GM19193 (cell line): Measurements from ENCODE around the gene POLE.

Source experiments
- POLR2A ChIP-seq: IDR thresholded peaks from 4 replicates; pipeline ENCODE4 v1.6.1; 2011; ENCODE audit not compliant: insufficient read depth, insufficient read length; ENCODE audit errors: extremely low read depth

Gene POLE

DNA sequence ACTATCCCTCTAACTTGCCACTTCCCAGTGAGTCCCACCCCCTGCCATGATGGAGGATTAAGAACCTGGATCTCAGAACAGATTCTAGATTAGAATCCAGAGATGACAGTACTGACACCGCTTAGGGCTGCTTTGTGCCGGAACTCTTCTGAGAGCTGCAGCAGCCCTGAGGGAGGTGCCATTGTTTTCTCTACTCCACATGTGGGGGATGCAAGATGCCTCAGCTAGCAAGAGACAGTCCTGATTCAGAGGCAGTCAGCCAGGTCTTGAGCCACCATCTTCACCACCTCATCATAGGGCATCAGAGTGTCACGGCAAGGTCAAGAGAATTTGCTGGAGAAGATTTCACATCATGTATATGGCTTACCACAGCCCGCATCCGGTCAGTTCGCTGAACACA lies 20.1 kb upstream of the POLE start:
- no peak for TF ChIP-seq POLR2A

DNA sequence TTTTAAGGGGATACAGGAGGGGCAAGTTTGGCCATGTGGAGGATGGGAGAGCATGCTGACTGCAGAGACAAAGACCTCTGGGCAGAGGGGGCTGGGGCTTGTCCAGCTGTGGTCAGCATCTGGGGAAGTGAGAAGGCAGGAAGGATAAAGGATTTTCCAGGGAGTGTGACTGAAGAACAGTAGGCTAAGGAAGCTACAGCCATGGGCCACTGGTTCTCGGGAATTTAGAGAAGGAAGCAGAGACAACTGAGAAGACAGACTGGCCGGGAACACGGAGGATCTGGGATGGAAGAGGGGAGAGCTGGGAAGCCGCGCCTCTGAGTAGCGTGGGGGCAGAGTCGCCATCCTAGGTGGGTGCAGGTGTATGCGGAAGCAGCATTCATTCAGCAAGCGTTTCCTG lies 16.5 kb upstream of the POLE start:
- no peak for TF ChIP-seq POLR2A

DNA sequence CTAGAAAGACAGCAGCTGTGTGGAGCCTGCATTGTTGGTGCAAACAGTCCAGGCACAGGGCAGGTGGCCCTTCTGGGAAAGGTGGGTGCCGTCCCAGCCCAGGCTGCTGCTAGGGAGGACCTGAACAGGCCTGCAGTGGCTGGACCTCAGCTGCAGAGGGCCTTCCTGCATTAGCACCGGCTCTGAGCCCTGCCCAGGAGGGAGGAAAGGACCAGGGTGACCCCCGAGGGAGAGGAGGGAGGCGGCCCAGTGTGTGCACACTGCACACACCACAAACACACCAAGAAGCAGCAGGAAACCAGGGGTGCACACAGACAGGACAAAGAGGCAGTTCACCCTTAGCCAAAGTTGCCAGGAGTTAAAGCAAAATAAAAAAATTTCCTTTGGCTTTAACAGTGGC lies 15.5 kb upstream of the POLE start:
- TF ChIP-seq POLR2A: no peak

DNA sequence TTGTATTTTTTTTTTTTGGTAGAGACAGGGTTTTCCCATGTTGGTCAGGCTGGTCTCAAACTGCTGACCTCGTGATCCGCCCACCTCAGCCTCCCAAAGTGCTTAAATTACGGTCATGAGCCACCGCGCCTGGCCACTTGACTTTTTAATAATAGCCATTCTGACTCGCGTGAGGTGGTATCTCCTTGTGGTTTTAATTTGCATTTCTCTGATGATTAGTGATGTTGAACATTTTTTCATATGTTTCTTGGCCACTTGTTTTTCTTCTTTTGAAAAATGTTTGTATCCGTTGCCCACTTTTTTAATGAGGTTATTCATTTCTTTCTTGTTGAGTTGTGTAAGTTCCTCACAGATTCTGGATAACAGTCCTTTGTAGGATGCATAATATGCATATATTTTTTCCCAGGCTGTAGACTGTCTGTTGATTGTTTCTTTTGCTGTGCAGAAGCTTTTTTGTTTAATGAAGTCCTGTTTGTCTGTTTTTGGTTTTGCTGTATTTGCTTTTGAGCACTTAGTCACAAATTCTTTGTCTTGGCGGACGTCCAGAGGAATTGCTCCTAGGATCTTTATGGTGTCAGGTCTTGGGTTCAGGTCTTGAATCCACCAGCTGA lies 13.2 kb upstream of the POLE start:
- no peak for TF ChIP-seq POLR2A

DNA sequence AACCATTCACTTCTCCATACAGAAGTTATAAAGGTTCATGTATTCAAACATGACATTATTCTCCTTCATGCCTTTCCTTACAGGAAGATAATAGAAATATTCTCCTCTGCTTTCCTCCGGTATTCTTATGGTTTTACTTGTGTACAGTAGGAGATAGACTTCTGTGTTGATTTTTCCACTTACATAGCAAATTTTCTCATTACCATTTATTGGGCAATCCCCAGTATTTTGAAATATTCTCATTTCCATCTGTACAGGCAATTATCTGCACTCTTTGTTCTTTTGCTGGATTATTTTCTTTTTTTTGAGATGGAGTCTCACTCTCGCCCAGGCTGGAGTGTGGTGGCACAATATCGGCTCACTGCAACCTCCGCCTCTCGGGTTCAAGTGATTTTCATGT lies 11.2 kb upstream of the POLE start:
- no peak for TF ChIP-seq POLR2A

DNA sequence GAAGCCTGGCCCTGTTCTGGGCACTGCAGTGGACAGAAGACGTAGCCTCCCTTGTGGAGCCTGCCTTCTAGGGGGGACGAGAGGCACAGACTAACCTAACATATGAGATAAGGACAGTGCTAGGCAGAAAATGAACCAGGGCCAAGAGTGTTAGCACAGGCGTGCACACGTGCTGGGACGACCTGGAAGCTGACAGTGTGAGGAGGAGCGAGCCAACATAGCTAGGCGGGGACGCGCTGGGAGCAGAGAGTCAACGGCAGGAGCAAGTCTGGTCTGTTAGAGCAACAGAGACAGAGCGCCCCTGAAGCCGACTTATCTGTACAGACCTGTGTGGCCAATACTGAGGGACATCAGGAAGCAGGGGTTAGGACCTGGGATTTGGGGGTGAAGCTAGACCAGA lies 8.3 kb upstream of the POLE start:
- TF ChIP-seq POLR2A: no peak

DNA sequence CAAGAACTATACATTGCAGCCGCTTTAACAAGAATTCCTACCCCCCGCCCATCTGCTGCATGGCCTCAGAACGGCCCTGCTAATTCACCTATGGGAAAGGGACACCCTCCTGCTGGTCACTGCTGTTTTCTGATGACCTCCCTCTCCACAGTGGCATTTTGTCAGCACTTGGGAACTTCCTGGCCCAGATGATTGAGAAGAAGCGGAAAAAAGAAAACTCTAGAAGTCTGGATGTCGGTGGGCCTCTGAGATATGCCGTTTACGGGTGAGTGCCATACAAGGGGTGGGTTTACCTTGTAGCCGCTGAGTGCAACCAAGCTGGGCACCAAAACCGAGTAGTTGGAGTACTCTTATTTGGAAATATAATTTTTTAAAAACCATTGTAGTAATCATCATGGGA lies 3.0 kb upstream of the POLE start:
- TF ChIP-seq POLR2A: no peak

DNA sequence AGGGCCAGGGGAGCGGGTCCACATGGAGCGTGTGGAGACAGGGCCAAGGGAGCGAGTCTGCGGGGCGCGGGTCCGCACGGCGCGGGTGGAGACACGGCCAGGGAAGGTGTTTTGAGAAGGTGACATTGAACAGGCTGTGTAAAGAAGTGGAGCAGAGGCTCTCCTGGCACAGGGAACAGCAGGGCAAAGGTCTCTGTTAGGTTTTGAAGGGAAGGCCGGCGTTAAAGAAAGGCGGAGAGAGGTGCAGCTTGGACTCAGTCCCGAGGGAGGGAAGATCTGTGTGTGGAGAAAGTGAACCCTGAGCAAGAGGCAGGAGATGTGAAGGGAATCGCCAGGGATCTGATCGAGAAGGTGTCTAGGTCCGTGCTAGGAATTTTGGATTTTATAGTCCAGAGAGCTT lies 2.1 kb upstream of the POLE start:
- no peak for TF ChIP-seq POLR2A

DNA sequence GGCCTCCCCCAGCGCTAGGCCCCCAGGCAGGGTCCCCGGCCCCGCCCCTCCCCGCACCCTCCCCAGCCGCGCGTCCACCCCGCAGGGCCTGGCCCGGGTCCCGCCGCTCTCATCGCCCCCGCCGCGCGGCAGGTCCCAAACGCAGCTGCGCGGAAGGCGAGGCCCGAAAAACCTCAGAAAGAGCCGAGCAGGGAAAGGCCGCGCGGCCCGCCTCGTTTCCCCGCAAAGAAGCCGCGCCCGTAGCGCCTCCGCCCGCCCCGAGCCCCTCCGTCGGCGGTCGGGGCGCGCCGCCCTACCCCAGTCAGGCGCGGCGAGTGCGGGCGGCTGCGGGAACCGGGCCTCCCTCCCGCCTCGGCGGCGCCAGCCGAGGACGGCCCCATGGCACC lies 324 bp downstream of the POLE start:
- no peak for TF ChIP-seq POLR2A

DNA sequence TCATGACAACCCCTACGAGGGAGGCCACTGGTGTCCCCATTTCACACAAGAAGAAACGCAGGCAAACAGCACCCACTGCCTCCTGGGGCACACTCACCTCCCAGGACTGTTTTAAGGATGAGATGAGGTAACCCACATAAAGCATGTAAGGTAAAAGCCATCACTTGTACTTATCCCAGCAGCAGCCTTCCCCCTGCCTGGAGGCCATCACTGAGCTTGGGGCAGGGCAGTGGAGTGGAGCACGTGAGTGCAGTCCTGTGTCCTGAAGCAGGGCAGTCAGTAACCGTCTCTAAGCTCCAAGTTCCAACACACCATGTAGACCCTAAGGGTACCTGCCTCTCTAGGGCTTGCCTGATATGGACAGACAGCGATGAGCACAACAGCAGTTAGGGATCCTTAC lies 1.7 kb downstream of the POLE start:
- TF ChIP-seq POLR2A: no peak

DNA sequence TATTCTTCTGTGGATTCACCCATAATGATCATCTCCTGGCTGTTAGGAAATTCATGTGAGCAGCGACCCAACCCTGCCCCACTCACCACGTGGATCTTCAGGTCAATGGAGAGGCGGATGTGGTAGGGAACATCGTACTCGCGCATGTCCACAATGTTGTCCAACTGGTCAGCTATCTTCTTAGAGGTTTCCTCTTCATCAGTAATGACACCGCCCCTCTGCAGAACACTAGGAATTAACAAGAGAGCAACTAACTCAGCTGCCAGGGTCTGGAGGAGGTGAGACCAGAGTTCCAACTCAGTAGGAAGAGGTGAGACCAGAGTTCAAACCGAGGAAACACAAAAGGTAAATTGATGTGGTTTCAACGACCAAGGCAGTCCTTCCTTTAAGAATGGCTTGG lies 9.7 kb downstream of the POLE start:
- no peak for TF ChIP-seq POLR2A

DNA sequence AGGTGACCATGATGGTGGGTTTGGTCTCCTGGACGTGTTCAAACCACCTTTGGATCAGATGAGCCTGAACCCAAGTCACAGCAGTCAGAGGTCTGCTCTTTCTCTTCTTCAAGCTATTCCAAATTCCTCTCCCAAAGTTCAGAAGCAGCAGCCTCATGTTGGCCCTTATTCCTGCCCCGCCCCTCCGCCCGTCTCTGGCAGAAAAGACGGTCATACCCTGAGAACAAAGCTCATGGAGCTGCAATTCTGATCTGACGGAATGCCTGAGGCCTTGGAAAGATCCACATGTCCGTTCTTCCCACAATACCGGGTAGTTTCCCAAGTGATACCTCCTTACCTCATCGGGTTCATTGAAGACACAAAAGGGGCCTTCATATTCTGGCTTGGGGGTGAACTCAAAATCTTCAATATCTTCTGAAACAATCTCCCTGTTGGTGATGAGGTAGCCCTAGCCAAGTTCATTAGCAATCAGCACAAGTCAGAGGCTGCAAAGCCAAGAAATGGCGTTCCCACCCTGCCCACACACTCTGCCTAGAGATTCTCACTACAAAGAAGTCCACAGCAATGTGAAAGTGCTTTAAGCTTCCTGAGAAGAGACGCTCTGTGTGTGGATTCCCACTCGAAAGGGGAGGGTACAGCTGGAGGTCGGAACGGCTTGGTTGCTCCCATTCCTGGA lies 11.2 kb downstream of the POLE start:
- no peak for TF ChIP-seq POLR2A

DNA sequence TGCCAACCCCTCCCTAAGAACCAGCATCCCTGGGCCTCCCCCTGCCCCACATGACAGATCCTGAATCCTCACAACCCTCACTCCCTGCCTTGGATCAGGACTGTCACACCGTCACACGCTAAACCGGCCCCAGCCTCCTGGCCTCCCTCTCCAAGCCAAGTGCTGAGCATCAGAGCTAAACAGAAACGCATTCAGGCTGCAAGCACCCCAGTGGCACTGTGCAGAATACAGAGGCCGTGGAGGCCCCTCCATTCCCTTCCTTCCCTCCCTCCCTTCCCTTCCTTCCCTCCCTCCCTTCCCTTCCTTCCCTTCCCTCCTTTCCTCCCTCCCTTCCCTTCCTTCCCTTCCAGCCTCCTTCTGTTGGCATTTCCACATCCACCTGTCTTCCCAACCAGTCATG lies 12.6 kb downstream of the POLE start:
- no peak for TF ChIP-seq POLR2A

DNA sequence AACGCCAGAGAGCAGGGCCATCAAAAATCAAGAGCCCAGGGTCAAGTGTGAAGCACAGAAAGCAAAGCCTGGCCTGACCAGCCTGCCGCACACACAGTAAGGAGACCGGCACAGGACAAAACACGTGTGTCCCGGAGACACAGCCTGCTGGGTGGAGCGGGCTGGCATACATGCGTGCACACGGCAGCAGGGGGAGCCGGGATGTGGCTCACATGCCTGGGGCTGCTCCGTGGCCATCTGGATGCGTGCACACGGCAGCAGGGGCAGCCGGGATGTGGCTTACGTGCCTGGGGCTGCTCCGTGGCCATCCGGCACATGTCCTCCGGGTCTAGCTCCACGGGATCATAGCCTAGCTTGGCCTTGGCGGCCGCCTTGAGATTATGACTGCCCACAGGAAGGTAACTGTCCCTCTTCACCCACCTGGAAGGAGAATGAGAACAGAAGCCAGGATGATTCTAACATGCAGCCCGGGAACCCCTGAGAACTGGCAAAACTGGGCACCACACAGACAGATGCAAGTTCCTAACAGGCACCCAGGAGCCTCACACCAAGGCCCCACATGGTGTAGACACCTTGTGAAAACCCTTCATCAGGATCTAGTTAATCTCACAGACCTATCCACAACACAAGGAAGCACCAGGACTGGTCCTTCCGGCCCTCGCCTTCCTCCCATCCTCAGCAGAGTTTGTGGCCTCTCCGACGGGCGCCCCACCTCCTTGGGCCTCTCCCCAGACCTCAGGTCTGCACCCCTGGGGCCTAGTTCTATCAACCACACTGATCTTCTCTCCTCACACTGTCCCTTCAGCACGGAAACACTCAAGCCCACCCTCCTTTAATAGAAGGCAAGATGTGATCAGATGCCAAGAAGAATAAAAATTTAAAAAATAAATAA lies 13.6 kb downstream of the POLE start:
- no peak for TF ChIP-seq POLR2A

DNA sequence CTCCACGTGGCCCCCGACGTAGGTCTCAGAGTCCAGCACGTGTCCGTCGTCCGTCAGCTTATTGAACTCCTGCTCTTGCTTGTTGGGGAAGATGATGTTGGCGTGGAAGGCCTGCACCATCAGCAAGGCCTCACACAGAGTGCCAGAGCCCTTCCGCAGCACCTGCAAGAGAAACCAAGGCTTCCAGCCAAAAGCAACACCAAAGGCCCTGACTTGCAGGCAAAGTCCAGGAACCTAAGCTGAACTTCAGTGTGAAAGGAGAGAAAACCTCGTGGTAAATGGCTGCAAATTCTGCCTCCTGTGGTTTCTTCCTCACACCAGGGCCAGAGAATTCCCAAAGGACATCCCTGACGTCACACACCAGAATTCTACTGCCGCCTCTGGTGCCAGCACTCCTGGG lies 14.5 kb downstream of the POLE start:
- TF ChIP-seq POLR2A: no peak

DNA sequence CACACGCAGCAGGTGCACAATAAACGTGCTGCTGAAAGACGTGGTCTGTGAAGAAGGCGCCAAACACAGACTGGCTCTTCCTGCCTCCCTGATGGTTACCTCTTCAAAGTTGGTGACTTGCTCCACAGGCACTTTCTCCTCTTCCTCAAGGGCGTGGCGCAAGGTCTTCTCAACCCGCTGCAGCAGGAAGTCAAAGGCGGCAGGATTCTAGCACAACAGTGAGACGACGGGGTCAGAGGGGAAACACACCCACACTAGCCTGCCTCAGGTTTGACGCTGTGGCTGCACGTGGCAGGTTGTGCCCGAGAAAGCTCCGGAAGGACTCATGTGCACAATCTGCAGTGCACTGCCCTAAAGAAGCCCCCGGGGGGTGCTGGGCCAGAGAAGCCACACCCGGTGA lies 15.0 kb downstream of the POLE start:
- no peak for TF ChIP-seq POLR2A
